HG03064 (cell line): ENCODE data around the gene RAMP3.
"Not testable (repeated sequence)": the region's sequence is repeated elsewhere in the genome, so short reads cannot be mapped to it uniquely, and the experiment has no call there.

Experiments
- ATAC-seq: cut with Tn5 transposase; IDR thresholded peaks from one replicate; pipeline ENCODE4 v1.9.1; 2021; ENCODE audit warnings: low read depth; ENCODE audit not compliant: unreplicated experiment

RAMP3 gene

GRCh38 chr7:45155357-45155900, 2.2 kb upstream of the RAMP3 start:
- no peak for ATAC-seq

DNA sequence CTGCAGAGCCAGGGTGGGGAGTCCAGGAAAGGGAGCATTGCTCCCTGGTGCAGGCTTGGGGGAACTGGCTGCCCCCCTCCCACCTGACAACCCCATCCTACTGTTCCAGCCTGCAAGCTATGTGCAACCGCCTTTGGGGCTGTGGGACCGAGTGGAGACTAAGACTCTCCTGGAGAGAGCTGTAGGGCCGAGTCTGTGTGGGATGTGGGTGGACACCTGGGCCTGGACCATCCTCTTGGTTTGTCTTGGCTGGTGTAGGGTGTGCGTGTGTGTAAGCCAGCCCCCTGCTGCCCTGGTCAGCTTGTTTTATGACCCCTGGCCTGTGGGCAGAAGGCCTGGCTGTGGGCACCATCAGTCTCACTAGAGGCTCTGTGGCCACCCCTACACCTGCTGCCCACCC, 1.6 kb upstream of the RAMP3 start:
- no peak for ATAC-seq

DNA sequence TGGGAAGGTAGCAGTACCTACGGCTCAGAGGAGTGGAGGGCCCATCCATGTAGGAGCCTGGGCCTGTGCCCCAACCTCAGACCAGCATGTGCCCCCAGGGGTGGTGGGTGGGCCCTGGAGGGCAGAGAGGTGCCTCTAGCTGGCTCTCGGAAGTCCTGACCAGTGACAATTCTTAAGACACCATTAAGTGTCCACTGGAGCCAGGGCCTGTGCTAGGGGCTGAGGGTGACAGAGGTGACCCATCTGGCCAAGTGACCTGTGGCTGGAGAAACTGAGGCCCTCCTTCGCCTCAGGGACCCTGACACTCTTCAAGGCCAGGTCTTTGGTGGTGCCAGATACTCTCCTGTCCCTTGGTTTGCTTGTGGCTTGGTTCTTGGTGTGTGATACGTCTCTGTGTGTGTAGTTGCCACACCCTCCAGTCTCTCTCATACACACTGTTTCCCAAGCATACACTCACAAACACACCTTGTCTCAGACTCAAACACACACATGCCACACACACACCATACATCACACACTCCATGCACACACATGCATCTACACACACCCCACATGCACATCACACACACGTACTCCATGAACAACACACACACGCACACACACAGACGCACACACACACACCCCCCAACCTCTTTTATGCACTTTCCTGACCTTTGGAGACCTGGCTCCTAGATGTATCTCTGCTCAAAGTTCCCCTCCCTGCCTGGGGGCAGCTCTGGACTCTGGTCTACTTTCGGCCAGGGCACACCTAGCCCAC, 897 bp upstream of the RAMP3 start:
- ATAC-seq, result no peak

DNA sequence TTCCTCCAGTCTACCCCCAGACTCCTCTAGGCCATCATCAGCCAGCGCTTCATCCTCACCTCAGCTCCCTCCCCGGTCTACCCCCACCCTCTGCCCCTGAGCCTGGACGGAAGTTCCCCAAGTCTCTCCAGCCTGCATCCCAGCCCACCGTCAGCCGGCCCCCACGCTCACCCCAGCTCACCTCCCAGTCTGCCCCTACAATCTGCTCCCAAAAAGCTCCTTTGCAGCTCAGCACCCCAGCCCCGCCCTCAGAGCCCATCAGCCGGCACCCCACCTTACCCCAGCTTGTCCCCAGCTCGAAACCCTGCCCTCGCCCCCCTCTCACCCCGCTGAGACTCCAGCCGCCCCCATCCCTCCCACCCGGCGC, 322 bp upstream of the RAMP3 start:
- ATAC-seq, result no peak

DNA sequence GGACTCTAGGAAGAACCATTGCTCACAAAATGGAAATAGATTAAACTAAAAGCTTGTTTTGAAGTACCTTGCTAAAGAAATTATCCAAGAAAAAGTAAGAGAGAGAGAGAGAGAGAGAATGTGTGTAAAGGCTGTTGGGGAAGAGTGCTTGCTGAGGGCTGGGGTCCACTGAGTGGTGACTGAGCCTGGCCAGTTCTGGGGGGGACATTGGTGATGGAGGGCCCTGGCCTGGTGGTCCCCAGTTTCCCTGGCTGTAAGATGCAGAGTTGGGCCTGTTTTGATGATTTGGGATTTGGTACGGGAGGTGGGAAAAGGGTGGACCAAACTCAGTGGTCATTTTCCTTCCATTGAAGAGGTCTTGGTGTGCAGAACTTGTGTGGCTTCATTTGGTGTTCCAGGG, 880 bp downstream of the RAMP3 start:
- no peak for ATAC-seq

- no peak for ATAC-seq
These were observed 1.7 kb downstream of the RAMP3 start for GRCh38 chr7:45159296-45159695.

GRCh38 chr7:45160417-45160881, 2.9 kb downstream of the RAMP3 start:
- no peak for ATAC-seq

DNA sequence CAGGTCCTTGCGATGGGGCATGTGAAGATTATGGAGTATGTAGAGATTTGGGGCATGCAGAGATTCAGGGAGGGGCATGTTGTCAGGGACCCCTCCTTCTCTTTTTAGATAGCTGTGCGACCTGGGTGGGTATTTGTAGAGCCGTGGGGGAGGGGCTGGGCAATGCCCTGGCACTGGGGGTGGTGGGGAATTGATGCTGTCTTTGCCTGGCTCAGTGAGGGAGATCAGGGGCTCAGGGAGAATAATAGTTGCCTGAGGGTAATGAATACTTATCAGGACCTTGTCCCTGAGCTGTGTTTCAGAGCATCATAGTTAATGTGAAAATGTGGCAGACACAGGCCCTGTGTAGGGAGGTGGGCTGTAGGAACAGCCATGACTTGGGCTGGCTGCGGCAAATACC, 3.5 kb downstream of the RAMP3 start:
- no peak for ATAC-seq

DNA sequence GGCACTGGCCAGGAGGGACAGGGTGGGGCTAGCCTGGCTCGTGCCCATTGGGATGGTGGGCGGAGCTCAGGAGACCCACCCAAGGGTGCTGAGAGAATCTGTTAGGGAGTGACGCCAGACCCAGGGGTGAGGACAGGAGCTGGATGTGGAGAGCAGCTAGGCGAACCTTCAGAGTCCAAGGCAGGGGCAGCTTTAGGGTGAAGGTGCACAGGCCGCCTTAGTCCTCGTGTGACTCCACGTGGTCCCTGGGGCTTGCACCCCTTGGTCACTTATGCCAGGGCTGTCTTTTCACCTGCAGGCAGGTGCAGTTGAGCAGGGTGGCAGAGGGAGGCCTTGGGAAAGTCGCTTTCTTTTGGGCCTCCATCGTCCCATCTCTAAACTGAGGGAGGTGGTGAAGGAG, 4.3 kb downstream of the RAMP3 start:
- ATAC-seq, result no peak

DNA sequence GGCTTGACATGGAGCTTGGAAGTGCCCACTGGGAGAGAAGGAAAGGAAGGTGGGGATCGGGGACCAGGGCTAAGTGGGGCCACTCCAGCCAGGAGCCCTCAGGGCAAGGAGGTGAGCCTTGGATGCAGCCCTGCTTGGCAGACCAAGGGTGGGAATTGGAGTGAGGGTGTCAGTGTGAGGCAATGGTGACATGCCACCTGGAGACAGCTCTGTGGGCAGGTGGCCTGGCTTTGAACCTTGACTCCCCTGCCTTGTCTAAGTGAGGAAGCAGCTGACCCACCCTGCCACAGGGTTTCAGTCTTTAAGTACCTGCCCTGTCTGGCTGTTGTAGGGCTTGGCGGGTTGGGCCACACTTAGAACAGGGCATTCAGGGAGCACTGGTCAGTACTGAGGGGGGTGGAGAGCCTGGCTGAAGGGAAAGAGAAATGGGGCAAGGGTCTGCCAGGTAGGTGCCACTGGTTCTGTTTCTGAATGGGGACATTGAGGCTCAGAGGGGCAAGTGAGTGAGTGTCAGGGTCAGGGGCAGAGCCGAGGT, 4.8 kb downstream of the RAMP3 start:
- no peak for ATAC-seq

DNA sequence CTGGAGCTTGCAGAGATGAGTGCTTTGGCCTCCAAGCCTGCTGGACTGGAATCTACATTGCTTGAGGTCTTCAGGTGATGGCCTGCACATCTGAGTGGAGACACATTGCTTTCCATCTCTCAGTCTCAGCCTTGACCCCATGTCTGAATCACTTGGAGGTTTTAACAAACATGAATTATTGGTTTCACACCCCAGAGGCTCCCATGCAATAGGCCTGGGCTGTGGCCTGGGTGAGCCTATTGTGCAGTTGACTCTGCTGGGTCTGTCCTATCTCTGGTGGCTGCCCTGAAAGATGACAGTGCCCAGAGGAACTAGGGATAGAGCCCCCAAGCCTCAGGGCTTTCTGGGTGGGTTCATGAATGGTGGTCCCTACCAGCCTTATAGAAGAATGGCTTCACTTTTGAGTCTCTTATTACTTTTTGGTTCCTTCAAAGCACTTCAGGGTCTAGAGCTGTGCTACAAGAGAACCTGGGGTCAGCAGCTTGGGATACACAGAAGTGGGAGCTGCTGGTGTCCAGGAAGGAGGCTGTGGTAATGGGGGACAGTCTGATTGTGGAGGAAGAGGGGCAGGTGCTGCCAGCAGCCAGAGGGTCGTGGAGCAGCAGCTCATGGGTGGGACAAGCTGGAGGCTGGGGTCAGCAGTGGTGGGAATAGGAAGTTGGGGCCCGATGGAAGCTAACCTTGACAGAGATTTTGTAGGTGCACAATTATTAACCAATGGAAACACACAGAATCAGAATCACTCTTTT, 5.5 kb downstream of the RAMP3 start:
- ATAC-seq, result no peak

DNA sequence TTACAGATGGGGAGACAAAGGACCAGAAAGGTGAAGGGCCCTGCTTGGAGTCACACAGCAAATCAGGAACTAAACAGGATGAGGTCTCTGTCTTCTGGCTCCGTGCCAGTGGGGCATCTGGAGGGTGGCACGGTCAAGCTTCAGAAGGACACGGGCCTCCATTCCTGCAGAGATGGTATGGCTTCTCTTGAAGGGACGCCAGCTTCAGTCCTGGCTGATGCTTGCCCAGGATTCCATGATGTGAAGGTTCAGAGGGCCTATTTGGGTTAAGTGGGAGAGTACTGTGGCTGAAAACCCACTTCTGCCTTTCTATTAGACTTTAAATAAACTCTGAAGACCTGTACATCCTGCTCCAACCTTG, 6.1 kb downstream of the RAMP3 start:
- no peak for ATAC-seq

DNA sequence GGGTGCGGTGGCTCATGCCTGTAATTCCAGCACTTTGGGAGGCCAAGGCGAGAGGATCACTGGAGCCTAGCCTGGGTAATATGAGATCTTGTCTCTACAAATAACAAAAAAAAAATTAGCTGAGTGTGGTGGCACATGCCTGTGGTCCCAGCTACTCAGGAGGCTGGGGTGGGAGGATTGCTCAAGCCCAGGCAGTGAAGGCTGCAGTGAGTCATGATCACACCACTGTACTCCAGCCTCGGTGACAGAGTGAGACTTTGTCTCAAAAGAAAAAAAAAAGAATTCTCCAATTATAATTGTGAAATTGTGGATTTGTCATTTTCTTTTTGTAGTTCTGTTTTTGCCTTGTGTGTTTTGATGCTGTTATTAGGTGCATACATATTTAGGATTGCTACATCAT, 6.7 kb downstream of the RAMP3 start:
- ATAC-seq, result not testable (repeated sequence)

DNA sequence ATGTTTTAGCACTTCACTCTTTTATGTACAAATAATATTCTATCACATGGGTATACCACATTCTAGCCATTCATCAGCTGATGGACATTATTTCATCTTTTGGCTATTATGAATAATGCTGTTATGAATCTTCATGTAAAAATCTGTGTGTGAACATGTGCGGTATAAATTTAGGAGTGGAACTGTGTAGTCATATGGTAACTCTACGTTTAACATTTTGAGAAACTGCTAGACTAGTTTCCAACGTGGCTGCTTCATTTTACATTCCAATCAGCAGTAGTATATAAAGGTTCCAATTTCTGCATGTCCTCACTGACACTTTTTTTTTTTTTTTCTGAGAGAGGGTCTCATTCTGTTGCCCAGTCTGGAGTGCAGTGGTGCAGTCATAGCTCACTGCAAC, 8.3 kb downstream of the RAMP3 start:
- no peak for ATAC-seq

GRCh38 chr7:45171946-45172345, 14.4 kb downstream of the RAMP3 start:
- no peak for ATAC-seq

GRCh38 chr7:45173596-45174327, 16.2 kb downstream of the RAMP3 start:
- no peak for ATAC-seq

DNA sequence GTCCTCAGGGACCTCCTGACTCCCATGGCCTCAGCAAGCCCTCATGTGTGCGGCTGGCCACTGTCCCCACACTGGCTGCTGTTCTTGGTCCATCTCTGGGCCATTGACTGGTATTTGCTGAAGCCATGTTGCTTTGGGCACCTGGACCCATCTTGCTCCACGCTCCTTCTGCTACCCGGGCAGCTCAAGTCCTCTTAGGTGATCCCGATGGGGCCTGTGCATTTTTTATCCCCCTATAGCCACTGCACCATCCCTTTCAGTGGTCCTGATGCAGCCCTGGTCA, 16.7 kb downstream of the RAMP3 start:
- no peak for ATAC-seq

GRCh38 chr7:45174966-45175765, 17.6 kb downstream of the RAMP3 start:
- ATAC-seq, result no peak

GRCh38 chr7:45176091-45176490, 18.5 kb downstream of the RAMP3 start:
- ATAC-seq, result no peak
